ENCODE results near the gene BICDL2.

- TF ChIP-seq, protein P1, sequence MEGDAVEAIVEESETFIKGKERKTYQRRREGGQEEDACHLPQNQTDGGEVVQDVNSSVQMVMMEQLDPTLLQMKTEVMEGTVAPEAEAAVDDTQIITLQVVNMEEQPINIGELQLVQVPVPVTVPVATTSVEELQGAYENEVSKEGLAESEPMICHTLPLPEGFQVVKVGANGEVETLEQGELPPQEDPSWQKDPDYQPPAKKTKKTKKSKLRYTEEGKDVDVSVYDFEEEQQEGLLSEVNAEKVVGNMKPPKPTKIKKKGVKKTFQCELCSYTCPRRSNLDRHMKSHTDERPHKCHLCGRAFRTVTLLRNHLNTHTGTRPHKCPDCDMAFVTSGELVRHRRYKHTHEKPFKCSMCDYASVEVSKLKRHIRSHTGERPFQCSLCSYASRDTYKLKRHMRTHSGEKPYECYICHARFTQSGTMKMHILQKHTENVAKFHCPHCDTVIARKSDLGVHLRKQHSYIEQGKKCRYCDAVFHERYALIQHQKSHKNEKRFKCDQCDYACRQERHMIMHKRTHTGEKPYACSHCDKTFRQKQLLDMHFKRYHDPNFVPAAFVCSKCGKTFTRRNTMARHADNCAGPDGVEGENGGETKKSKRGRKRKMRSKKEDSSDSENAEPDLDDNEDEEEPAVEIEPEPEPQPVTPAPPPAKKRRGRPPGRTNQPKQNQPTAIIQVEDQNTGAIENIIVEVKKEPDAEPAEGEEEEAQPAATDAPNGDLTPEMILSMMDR (conservative IDR thresholded peaks at IDR 0.05) = no peak
- TF ChIP-seq ZFX (IDR thresholded peaks at IDR 0.05) = no peak
These were observed 31.9 kb downstream of the BICDL2 start for GRCh38 chr16:3004781-3005284.

Measured in C4-2B (cell line).